ENCODE data around the gene FOXL2NB. TPM values are rescaled to one million over a fixed set of nuclear protein-coding genes. Genes with fewer than 3 reads are reported as not detected.

The FOXL2NB gene
- total RNA-seq: not detected in 2 replicates
- long read RNA-seq: 0 reads

DNA sequence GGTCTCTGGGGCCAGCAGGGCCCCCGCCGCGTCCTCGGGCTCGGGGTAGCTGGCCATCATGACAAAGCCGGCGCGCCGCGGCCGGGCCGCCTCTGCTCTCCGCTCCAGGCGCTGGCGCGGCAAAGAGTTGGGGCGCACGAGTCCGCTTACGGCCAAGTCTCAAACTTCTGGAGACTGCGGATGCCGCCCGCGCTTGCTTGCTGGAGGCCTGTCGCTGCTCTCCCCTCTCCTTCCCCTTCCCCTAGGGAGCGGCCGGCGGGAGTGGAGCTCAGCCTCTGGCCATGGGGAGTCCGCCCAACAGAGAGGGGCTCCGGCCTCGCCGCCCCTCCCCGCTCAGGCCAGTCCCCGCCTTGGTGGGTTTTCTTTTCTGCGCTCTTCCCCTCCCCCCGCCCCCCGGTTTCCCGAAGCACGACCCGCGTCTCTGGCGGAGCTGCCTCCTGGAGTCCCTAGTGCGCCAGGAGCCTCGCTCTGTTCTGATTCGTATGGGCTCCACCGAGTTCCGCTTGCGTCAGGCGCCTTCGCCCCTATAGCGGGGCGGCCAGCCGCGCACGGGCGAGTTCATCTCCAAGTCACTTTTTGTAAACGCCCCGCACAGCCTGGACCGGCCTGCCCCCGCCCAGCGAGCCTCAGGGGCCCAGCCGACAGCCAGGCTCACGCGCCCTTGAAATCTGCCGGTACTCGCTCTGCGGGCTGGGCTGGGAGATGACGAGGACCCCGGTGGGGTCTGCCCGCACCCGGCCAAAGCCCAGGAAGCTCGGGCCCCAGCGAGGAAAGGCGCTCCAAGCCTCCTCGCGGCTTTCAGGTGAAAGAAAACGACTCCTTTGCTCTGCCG lies at the start of gene FOXL2NB, which contains the start of gene FOXL2:
FOXL2NB (plus strand) TSS at position 555 of the 832 bp plus-strand sequence; CDS start at position 703, 148 bp downstream.
FOXL2 (minus strand) TSS at position 475 of the 832 bp plus-strand sequence; CDS start at position 60, 415 bp downstream.
- H3K9me3 Mint-ChIP-seq (ENCODE audit: low read depth): no peaks in the 10 kb centered on the region
- peaks cover 14% of the 10 kb centered on the region for H3K4me1 Mint-ChIP-seq (ENCODE audit: low read depth)
- H3K36me3 Mint-ChIP-seq (ENCODE audit: insufficient read depth): no peaks in the 10 kb centered on the region
- TF ChIP-seq, protein P1, sequence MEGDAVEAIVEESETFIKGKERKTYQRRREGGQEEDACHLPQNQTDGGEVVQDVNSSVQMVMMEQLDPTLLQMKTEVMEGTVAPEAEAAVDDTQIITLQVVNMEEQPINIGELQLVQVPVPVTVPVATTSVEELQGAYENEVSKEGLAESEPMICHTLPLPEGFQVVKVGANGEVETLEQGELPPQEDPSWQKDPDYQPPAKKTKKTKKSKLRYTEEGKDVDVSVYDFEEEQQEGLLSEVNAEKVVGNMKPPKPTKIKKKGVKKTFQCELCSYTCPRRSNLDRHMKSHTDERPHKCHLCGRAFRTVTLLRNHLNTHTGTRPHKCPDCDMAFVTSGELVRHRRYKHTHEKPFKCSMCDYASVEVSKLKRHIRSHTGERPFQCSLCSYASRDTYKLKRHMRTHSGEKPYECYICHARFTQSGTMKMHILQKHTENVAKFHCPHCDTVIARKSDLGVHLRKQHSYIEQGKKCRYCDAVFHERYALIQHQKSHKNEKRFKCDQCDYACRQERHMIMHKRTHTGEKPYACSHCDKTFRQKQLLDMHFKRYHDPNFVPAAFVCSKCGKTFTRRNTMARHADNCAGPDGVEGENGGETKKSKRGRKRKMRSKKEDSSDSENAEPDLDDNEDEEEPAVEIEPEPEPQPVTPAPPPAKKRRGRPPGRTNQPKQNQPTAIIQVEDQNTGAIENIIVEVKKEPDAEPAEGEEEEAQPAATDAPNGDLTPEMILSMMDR (IDR thresholded peaks at IDR 0.05; ENCODE audit: unreplicated experiment): no peak
- peak; percentile 22 for DNase-seq (ENCODE audit: low spot score, unreplicated experiment)
- H3K4me3 Mint-ChIP-seq (ENCODE audit: low read depth): peak within 1 kb of the TSS; percentile 66
- no peak within 1 kb of the TSS for H3K27ac Mint-ChIP-seq
- peaks cover 89% of the 10 kb centered on the region for H3K27me3 Mint-ChIP-seq

DNA sequence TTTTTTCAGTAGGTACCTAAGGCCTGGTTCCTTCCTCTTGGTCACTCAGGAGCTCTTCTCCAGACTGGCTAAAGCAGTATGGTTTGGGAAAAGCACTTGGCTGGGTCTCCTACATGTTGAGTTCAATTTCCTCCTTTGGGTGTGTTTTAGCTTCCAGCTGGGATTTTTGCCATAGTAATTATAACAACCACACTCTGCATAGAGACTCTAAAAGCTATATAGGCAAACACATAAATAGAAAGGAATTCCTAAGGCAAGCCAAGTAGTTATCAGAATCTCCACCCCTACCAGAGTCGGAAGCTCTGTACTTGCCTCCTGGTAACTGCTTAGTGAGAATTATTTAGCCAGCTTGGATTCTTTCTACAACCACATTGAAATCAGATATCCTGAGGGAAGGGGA lies 48.7 kb upstream of the FOXL2NB start:
- no peaks in the 10 kb centered on the region for H3K9me3 Mint-ChIP-seq (ENCODE audit: low read depth)
- peaks cover 4% of the 10 kb centered on the region for H3K27me3 Mint-ChIP-seq
- no peaks in the 10 kb centered on the region for H3K36me3 Mint-ChIP-seq (ENCODE audit: insufficient read depth)
- DNase-seq (ENCODE audit: low spot score, unreplicated experiment): no peak
- TF ChIP-seq, protein P1 (IDR thresholded peaks at IDR 0.05; ENCODE audit: unreplicated experiment): no peak
- H3K4me3 Mint-ChIP-seq (ENCODE audit: low read depth): no peak overlapping the region
- H3K27ac Mint-ChIP-seq: no peak overlapping the region
- no peaks in the 10 kb centered on the region for H3K4me1 Mint-ChIP-seq (ENCODE audit: low read depth)

DNA sequence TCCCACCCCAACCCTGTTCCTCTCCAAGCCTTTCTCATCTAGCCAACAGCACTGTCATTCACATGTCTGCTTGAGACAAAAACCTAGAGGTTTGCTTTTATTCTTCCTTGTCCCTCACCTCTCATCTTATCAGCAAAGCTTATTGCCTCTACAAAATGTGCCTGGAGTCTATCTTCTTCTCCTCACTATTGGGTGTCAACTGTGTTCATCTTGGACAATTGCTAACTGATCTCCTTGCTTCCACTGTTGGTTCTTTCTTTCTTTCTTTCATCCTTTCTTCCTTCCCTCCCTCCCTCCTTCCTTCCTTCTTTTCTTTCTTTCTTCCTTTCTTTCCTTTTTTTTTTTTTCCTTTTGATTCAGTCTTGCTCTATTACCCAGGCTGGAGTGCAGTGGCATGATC lies 48.3 kb upstream of the FOXL2NB start:
- Mint-ChIP-seq H3K9me3 (ENCODE audit: low read depth) (no peaks in the 10 kb centered on the region), H3K27ac (no peak overlapping the region), H3K4me3 (ENCODE audit: low read depth) (no peak overlapping the region), H3K27me3 (peaks cover 4% of the 10 kb centered on the region), H3K36me3 (ENCODE audit: insufficient read depth) (no peaks in the 10 kb centered on the region), H3K4me1 (ENCODE audit: low read depth) (no peaks in the 10 kb centered on the region)
- TF ChIP-seq, protein P1 (IDR thresholded peaks at IDR 0.05; ENCODE audit: unreplicated experiment): no peak
- DNase-seq (ENCODE audit: low spot score, unreplicated experiment): no peak

DNA sequence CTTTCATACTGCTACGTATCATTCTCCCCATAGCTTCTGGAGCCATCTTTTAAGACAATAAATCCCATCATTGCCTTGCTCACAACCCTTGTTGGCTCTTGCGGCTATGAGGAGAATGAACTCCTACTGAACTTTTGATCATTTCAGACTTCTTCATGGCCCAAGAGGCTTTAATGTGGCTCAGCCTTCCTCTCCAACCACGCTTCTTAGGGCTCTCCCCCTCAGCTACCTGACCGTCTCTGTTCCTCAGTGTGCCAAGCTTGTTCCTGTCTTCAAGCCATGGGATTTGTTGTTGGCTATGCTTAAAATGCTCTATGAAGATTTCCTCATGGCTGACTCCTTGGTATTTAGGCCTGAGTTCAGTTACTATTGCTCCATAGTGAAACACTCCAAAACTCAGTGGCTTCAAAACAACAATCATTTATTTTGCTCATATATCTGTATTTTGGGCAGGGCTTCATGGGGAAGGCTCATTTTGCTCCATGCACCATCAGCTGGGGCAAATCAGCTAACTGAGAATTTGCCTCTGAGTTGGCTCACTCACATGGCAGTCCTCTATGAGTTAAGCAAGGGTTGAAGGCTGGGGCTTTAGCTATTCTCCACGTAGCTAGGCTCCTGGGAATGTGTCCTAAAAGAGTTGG lies 47.5 kb upstream of the FOXL2NB start:
- no peak for DNase-seq (ENCODE audit: low spot score, unreplicated experiment)
- peaks cover 4% of the 10 kb centered on the region for H3K27me3 Mint-ChIP-seq
- H3K4me3 Mint-ChIP-seq (ENCODE audit: low read depth): no peak overlapping the region
- H3K4me1 Mint-ChIP-seq (ENCODE audit: low read depth): no peaks in the 10 kb centered on the region
- H3K9me3 Mint-ChIP-seq (ENCODE audit: low read depth): no peaks in the 10 kb centered on the region
- no peaks in the 10 kb centered on the region for H3K36me3 Mint-ChIP-seq (ENCODE audit: insufficient read depth)
- H3K27ac Mint-ChIP-seq: no peak overlapping the region
- TF ChIP-seq, protein P1 (IDR thresholded peaks at IDR 0.05; ENCODE audit: unreplicated experiment): no peak

DNA sequence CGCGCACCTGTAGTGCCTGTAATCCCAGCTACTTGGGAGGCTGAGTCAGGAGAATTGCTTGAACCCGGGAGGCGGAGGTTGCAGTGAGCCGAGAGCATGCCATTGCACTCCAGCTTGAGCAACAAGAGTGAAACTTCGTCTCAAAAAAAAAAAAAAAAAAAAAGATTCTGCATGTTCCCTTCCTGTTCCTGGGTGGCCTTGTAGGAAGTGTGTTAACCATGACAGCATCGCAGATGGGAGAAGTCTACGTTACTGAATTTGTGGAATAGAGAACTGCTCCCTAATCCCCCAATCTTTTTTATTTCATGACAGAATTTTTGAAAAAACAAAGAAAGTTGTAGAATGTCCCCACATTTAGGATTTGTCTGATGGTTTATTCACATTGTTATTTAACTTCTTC lies 45.5 kb upstream of the FOXL2NB start:
- Mint-ChIP-seq H3K27me3 (peaks cover 4% of the 10 kb centered on the region), H3K27ac (no peak overlapping the region), H3K36me3 (ENCODE audit: insufficient read depth) (peaks cover under 1% of the 10 kb centered on the region), H3K9me3 (ENCODE audit: low read depth) (no peaks in the 10 kb centered on the region), H3K4me3 (ENCODE audit: low read depth) (no peak overlapping the region), H3K4me1 (ENCODE audit: low read depth) (no peaks in the 10 kb centered on the region)
- TF ChIP-seq, protein P1 (IDR thresholded peaks at IDR 0.05; ENCODE audit: unreplicated experiment): no peak
- DNase-seq (ENCODE audit: low spot score, unreplicated experiment): no peak

Data from progenitor cell of endocrine pancreas (in vitro differentiated cells).